ENCODE results near the gene KIFAP3.
A peak's percentile ranks its signal among the peaks of the same experiment; 100 is the strongest.

The KIFAP3 gene

DNA sequence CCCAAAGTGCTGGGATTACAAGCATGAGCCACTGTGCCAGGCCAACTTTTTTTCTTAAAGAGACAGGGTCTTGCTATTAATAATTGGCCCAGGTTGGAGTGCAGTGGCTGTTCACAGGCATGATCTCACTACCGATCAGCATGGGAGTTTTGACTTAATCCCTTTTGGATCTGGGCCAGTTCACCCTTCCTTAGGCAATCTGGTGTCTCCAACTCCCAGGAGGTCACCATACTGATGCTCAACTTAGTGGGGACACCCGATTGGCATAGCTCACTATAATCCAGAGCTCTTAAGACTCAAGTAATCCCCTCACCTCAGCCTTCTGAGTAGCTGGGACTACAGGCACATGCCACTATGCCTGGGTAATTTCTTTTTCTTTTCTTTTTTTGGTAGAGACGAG, 116.6 kb downstream of the KIFAP3 start:
- TF ChIP-seq, protein P1, sequence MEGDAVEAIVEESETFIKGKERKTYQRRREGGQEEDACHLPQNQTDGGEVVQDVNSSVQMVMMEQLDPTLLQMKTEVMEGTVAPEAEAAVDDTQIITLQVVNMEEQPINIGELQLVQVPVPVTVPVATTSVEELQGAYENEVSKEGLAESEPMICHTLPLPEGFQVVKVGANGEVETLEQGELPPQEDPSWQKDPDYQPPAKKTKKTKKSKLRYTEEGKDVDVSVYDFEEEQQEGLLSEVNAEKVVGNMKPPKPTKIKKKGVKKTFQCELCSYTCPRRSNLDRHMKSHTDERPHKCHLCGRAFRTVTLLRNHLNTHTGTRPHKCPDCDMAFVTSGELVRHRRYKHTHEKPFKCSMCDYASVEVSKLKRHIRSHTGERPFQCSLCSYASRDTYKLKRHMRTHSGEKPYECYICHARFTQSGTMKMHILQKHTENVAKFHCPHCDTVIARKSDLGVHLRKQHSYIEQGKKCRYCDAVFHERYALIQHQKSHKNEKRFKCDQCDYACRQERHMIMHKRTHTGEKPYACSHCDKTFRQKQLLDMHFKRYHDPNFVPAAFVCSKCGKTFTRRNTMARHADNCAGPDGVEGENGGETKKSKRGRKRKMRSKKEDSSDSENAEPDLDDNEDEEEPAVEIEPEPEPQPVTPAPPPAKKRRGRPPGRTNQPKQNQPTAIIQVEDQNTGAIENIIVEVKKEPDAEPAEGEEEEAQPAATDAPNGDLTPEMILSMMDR (IDR thresholded peaks at IDR 0.05; ENCODE audit: low read depth, low read length), result no peak
- DNase-seq (ENCODE audit: low read depth in 2 of 2), result no peak
- no peak overlapping the region for H3K4me3 ChIP-seq (replicated peaks in 1 of 2; ENCODE audit: low read depth in 2 of 2, low read length in 2 of 2)

DNA sequence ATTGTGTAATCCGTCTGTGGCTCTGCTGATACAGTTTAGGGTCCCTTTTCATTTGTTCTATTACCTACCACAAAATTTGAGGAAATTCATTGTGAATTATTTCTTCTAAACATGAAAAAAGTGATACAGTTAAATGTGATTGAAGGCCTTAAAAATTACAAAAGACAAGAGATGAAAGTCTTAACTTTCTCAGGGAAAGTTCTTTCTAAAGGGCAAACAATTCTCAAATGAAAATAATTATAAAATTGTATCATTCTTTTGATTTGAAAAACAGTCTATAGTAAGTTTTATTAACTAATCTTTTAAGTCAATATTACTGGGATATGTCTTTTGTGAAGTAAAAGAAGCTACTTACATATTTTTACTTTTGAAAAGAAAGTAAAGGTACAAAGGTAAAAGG, 123.4 kb downstream of the KIFAP3 start:
- no peak overlapping the region for H3K4me3 ChIP-seq (replicated peaks in 1 of 2; ENCODE audit: low read depth in 2 of 2, low read length in 2 of 2)
- TF ChIP-seq, protein P1 (IDR thresholded peaks at IDR 0.05; ENCODE audit: low read depth, low read length), result no peak
- no peak for DNase-seq (ENCODE audit: low read depth in 2 of 2)

DNA sequence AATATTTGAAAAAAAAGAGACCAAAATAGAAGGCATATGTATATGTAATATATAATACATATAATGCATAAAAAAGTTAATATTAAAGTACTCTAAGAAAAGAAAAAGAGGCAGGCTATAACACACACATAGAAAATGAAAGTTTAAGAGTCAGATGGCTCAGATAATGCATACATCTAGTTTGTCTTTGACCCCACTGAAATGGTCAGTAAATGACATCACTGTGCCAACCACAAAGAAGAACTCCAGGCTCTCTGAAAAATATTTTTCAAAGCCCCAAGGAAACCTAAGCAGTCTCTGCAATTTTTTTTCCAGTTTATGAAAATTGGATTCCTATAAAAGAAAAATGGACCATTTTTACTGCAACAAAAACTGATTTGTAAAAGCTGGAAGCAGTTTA, 125.4 kb downstream of the KIFAP3 start:
- no peak overlapping the region for H3K4me3 ChIP-seq (replicated peaks in 1 of 2; ENCODE audit: low read depth in 2 of 2, low read length in 2 of 2)
- DNase-seq (ENCODE audit: low read depth in 2 of 2), result peak; percentile 25 to 41
- TF ChIP-seq, protein P1 (IDR thresholded peaks at IDR 0.05; ENCODE audit: low read depth, low read length), result no peak

GRCh38 chr1:169946206-169946605, 128.3 kb downstream of the KIFAP3 start:
- DNase-seq (ENCODE audit: low read depth in 2 of 2), result no peak
- H3K4me3 ChIP-seq (replicated peaks in 1 of 2; ENCODE audit: low read depth in 2 of 2, low read length in 2 of 2), result no peak overlapping the region
- TF ChIP-seq, protein P1 (IDR thresholded peaks at IDR 0.05; ENCODE audit: low read depth, low read length), result no peak

- TF ChIP-seq, protein P1 (IDR thresholded peaks at IDR 0.05; ENCODE audit: low read depth, low read length), result no peak
- no peak for DNase-seq (ENCODE audit: low read depth in 2 of 2)
- no peak overlapping the region for H3K4me3 ChIP-seq (replicated peaks in 1 of 2; ENCODE audit: low read depth in 2 of 2, low read length in 2 of 2)
Measured at GRCh38 chr1:169945181-169945580, 129.3 kb downstream of the KIFAP3 start.

GRCh38 chr1:169944621-169945020, 129.9 kb downstream of the KIFAP3 start:
- TF ChIP-seq, protein P1 (IDR thresholded peaks at IDR 0.05; ENCODE audit: low read depth, low read length), result no peak
- no peak overlapping the region for H3K4me3 ChIP-seq (replicated peaks in 1 of 2; ENCODE audit: low read depth in 2 of 2, low read length in 2 of 2)
- no peak for DNase-seq (ENCODE audit: low read depth in 2 of 2)

DNA sequence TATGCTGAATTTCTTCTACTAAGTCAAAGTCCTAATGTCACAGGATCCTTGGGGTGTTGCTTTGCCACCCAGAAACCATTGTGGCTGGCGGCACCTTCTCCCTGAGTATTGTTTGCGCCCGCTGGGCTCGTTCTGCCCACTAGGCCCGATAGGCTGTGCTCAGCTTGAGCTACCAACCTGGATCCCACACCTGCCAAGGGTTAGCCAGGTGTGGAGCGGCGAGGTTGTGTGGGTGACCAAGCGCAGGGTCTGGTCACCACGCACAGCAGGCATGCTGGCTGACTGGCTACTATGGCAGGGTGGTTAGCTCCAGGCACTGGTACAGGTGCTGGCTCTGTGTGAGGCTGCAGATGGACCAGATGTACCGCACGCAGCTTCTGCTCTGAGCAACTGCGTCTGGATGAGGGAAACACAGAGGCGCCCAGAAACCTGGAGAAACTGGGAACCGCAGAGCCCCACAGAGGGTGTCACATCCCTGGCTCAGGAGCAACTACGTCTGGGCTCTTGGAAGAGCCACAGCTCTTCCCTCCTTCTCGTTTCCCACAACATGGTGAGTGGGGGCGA, 130.4 kb downstream of the KIFAP3 start:
- DNase-seq (ENCODE audit: low read depth in 2 of 2), result no peak
- H3K4me3 ChIP-seq (replicated peaks in 1 of 2; ENCODE audit: low read depth in 2 of 2, low read length in 2 of 2), result no peak overlapping the region
- TF ChIP-seq, protein P1 (IDR thresholded peaks at IDR 0.05; ENCODE audit: low read depth, low read length), result no peak
